ENCODE results near the gene LPCAT3. TPM values are rescaled to one million over a fixed set of nuclear protein-coding genes. Genes with fewer than 3 reads are reported as not detected.

LPCAT3 gene
- total and polyA plus RNA-seq, 4 donors = 41.9 to 96.5 (median 77.0) TPM

DNA sequence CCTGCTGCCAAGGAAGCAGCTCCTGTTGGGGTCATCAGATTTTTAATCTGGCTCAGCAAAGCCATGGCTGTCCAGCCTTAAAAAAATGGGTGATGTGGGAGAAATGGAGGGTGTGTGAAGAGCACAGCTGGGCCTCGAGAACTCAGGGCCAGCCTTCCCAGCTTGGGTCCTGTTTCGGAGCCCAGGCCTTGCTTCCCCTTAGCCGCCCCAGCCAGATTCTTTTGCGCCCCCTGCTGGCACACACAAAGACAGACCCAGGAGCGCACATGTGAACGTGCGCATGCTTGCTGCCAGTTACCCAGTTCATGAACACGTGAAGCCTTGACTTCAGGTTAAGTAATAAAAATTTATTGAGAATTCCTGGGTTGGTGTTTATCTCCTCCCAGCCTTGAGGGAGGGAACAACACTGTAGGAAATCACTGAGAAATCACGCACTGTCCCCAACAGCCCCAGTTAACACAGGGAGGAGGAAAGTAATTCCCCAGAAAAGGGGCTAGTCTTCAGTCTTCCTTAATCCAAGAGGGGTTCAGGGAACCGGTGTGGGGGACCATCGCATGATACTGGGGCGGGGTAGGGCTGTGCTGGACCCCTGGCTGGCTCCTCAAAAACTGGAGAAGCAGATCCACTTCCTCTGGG is 53.1 kb downstream of the LPCAT3 start:
- no peak for TF ChIP-seq NR2F2 (IDR thresholded peaks at IDR 0.05)
- no peak for TF ChIP-seq JUND (IDR thresholded peaks at IDR 0.05)
- TF ChIP-seq HNF4A (conservative IDR thresholded peaks at IDR 0.05) = peak; percentile 19 to 23
- TF ChIP-seq YY1 (IDR thresholded peaks at IDR 0.05) = peak; percentile 46
- no peak for TF ChIP-seq FOXA1 (IDR thresholded peaks at IDR 0.05)
- peak in 1 of 2 donors; percentile 57 for TF ChIP-seq GABPA (IDR thresholded peaks at IDR 0.05 in 1 of 2, conservative IDR thresholded peaks at IDR 0.05 in 1 of 2)
- TF ChIP-seq RAD21 (IDR thresholded peaks at IDR 0.05) = peak; percentile 90 to 94
- TF ChIP-seq, protein P1, sequence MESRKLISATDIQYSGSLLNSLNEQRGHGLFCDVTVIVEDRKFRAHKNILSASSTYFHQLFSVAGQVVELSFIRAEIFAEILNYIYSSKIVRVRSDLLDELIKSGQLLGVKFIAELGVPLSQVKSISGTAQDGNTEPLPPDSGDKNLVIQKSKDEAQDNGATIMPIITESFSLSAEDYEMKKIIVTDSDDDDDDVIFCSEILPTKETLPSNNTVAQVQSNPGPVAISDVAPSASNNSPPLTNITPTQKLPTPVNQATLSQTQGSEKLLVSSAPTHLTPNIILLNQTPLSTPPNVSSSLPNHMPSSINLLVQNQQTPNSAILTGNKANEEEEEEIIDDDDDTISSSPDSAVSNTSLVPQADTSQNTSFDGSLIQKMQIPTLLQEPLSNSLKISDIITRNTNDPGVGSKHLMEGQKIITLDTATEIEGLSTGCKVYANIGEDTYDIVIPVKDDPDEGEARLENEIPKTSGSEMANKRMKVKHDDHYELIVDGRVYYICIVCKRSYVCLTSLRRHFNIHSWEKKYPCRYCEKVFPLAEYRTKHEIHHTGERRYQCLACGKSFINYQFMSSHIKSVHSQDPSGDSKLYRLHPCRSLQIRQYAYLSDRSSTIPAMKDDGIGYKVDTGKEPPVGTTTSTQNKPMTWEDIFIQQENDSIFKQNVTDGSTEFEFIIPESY (IDR thresholded peaks at IDR 0.05) = no peak
- TF ChIP-seq, protein P2, sequence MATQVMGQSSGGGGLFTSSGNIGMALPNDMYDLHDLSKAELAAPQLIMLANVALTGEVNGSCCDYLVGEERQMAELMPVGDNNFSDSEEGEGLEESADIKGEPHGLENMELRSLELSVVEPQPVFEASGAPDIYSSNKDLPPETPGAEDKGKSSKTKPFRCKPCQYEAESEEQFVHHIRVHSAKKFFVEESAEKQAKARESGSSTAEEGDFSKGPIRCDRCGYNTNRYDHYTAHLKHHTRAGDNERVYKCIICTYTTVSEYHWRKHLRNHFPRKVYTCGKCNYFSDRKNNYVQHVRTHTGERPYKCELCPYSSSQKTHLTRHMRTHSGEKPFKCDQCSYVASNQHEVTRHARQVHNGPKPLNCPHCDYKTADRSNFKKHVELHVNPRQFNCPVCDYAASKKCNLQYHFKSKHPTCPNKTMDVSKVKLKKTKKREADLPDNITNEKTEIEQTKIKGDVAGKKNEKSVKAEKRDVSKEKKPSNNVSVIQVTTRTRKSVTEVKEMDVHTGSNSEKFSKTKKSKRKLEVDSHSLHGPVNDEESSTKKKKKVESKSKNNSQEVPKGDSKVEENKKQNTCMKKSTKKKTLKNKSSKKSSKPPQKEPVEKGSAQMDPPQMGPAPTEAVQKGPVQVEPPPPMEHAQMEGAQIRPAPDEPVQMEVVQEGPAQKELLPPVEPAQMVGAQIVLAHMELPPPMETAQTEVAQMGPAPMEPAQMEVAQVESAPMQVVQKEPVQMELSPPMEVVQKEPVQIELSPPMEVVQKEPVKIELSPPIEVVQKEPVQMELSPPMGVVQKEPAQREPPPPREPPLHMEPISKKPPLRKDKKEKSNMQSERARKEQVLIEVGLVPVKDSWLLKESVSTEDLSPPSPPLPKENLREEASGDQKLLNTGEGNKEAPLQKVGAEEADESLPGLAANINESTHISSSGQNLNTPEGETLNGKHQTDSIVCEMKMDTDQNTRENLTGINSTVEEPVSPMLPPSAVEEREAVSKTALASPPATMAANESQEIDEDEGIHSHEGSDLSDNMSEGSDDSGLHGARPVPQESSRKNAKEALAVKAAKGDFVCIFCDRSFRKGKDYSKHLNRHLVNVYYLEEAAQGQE (IDR thresholded peaks at IDR 0.05) = peak; percentile 30
- no peak for TF ChIP-seq TAF1 (conservative IDR thresholded peaks at IDR 0.05)
- no peak for TF ChIP-seq SP1 (IDR thresholded peaks at IDR 0.05)
- peak; percentile 68 to 72 for TF ChIP-seq RXRA (IDR thresholded peaks at IDR 0.05)
- TF ChIP-seq HNF4G (IDR thresholded peaks at IDR 0.05) = no peak
- peak; percentile 94 for TF ChIP-seq CTCF (IDR thresholded peaks at IDR 0.05; ENCODE audit: low read depth, low read length, missing input control)
- TF ChIP-seq, protein P3, sequence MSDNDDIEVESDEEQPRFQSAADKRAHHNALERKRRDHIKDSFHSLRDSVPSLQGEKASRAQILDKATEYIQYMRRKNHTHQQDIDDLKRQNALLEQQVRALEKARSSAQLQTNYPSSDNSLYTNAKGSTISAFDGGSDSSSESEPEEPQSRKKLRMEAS (IDR thresholded peaks at IDR 0.05) = peak; percentile 89
- H3K4me1 ChIP-seq (ENCODE audit: control insufficient read depth in 4 of 4, insufficient read depth in 4 of 4, low read length in 3 of 4) = peaks cover 9 to 47% (median 26%) of the 10 kb centered on the region in 4 donors
- DNase-seq (ENCODE audit: low spot score) = peak; percentile 89
- H3K27ac ChIP-seq (ENCODE audit: low read depth in 1 of 2, low read length in 2 of 2) = peak overlapping the region; percentile 62 to 74
- H3K4me3 ChIP-seq (ENCODE audit: low read depth in 1 of 3, low read length in 3 of 3) = no peak overlapping the region
- H3K9me3 ChIP-seq (ENCODE audit: control insufficient read depth in 4 of 4, low read length in 3 of 4) = no peaks in the 10 kb centered on the region
- peak overlapping the region in 1 of 2 donors; percentile 26 for H3K9ac ChIP-seq (ENCODE audit: low read depth in 1 of 2, low read length in 2 of 2)
- H3K36me3 ChIP-seq (ENCODE audit: control insufficient read depth in 4 of 4, insufficient read depth in 3 of 4, low read depth in 1 of 4, low read length in 3 of 4) = peaks cover 13 to 34% (median 28%) of the 10 kb centered on the region in 4 donors
- 16% methylated on average over 12 of the region's 12 CpGs for WGBS
- no peaks in the 10 kb centered on the region for H3K27me3 ChIP-seq (ENCODE audit: control insufficient read depth in 4 of 4, insufficient read depth in 4 of 4, low read length in 3 of 4)

DNA sequence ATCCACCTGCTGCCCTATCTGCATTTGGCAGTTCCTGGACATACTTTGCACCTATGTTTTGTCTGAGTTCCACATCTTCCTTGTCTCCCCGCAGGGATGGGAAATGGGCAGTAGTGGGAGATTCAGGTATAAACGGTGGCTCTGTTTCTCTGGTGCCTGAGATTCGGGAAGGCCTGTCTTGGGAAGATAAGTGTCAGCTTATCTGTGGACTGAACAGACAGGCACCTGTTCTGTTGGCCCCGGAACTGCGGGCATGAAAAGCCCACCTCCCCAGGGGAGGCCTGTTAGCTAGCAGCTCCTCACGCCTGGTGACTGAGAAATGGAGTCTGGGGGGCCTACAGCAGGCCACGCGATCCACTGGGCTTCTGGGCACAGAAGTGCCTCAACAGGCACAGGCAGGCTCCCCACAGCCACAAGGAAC is 53.7 kb downstream of the LPCAT3 start:
- 73% methylated on average over 8 of the region's 8 CpGs for WGBS
- peak overlapping the region in 1 of 2 donors; percentile 26 for H3K9ac ChIP-seq (ENCODE audit: low read depth in 1 of 2, low read length in 2 of 2)
- no peak for DNase-seq (ENCODE audit: low spot score)
- no peak overlapping the region for H3K4me3 ChIP-seq (ENCODE audit: low read depth in 1 of 3, low read length in 3 of 3)
- peaks cover 11 to 50% (median 26%) of the 10 kb centered on the region in 4 donors for H3K4me1 ChIP-seq (ENCODE audit: control insufficient read depth in 4 of 4, insufficient read depth in 4 of 4, low read length in 3 of 4)
- no peaks in the 10 kb centered on the region for H3K9me3 ChIP-seq (ENCODE audit: control insufficient read depth in 4 of 4, low read length in 3 of 4)
- peaks cover 13 to 34% (median 28%) of the 10 kb centered on the region in 4 donors for H3K36me3 ChIP-seq (ENCODE audit: control insufficient read depth in 4 of 4, insufficient read depth in 3 of 4, low read depth in 1 of 4, low read length in 3 of 4)
- H3K27ac ChIP-seq (ENCODE audit: low read depth in 1 of 2, low read length in 2 of 2) = peak overlapping the region; percentile 62 to 74
- no peaks in the 10 kb centered on the region for H3K27me3 ChIP-seq (ENCODE audit: control insufficient read depth in 4 of 4, insufficient read depth in 4 of 4, low read length in 3 of 4)
- TF ChIP-seq RXRA (IDR thresholded peaks at IDR 0.05) (no peak), ATF3 (IDR thresholded peaks at IDR 0.05) (no peak), EGR1 (IDR thresholded peaks at IDR 0.05; ENCODE audit: low read depth in 2 of 2) (no peak), CTCF (IDR thresholded peaks at IDR 0.05; ENCODE audit: low read depth, low read length, missing input control) (no peak), FOXA2 (IDR thresholded peaks at IDR 0.05) (no peak), YY1 (IDR thresholded peaks at IDR 0.05) (no peak), FOXA1 (IDR thresholded peaks at IDR 0.05) (no peak)
- TF ChIP-seq, protein P2 (IDR thresholded peaks at IDR 0.05) = no peak

All from liver (tissue), 9 donors.